ENCODE data around the gene CDC34.

The CDC34 gene

DNA sequence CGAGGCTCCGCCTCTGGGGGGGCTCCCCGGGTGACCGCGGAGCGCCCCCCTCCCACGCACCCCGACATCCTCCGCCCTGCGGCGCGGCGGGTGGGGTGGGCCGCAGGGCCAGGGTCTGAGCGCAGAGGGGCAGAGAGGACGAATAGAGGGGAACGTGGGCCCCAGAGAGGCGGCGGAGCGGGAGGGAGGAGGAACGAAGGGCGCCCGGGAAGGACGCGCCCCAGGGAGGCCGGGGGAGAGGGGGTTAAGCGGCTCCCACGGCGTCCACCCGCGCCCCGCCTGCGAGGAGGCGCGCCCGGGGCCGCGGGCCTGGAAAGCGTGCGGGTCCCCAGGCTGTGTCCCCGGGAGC lies 59.2 kb downstream of the CDC34 start:
- DNase-seq = no peak

GRCh38 chr19:591099-591958 lies 59.8 kb downstream of the CDC34 start:
- DNase-seq = no peak
